Caco-2 (cell line): ENCODE measurements around the gene TMEM273. TPM values are rescaled to one million over a fixed set of nuclear protein-coding genes. Genes with fewer than 3 reads are reported as not detected.

ENCODE experiments used
- BruUV-seq: library from RNA; stranded (reverse); fragments of 400-500 nt; replicated peaks from 2 replicates; lab custom pipeline; 2021; lab: Mats Ljungman, UMichigan
- CTCF ChIA-PET: fragments of 300-600 bp; sonication (Branson Sonifier 250); formaldehyde crosslinking; loops from one replicate; lab custom pipeline; 2022; ENCODE audit warnings: antibody characterized with exemption; lab: Charles Lee
- POLR2A ChIA-PET: fragments of 300-600 bp; sonication (Branson Sonifier 250); formaldehyde crosslinking; loops from one replicate; lab custom pipeline; 2022; ENCODE audit warnings: antibody characterized with exemption; lab: Charles Lee
- DNase-seq, 2 experiments: peaks; one replicate each; pipeline versions ENCODE4 v3.0.0 to v3.0.0-alpha.2; 2020 to 2022
- H3K27me3 ChIP-seq: replicated peaks from 2 replicates; pipeline ENCODE4 v1.6.0; 2011; ENCODE audit warnings: low read length; ENCODE audit not compliant: control insufficient read depth, insufficient read depth
- H3K36me3 ChIP-seq: 2 replicates; pipeline ENCODE4 v1.5.1; 2011; ENCODE audit warnings: low read length; ENCODE audit not compliant: control insufficient read depth, insufficient read depth
- H3K4me1 ChIP-seq: fragments of 250-450 bp; sonication (Bioruptor Pico); 2 replicates; pipeline ENCODE4 v1.5.1; 2020; ENCODE audit warnings: mild to moderate bottlenecking
- H3K4me3 ChIP-seq: 2 replicates; pipeline ENCODE4 v1.5.1; 2011; ENCODE audit warnings: low read depth, mild to moderate bottlenecking, control low read depth, low read length
- H3K9me3 ChIP-seq: fragments of 250-450 bp; sonication (Bioruptor Pico); 2 replicates; pipeline ENCODE4 v1.5.1; 2020; ENCODE audit warnings: mild to moderate bottlenecking, moderate library complexity
- H3K27ac Mint-ChIP-seq: one replicate; pipeline ENCODE4 v1.8.0; 2022; ENCODE audit warnings: mixed read lengths; ENCODE audit not compliant: unreplicated experiment
- H3K27me3 Mint-ChIP-seq: one replicate; pipeline ENCODE4 v1.8.0; 2022; ENCODE audit warnings: mixed read lengths; ENCODE audit not compliant: insufficient read depth, unreplicated experiment
- H3K36me3 Mint-ChIP-seq: one replicate; pipeline ENCODE4 v1.8.0; 2022; ENCODE audit warnings: mild to moderate bottlenecking, mixed read lengths; ENCODE audit not compliant: insufficient read depth, unreplicated experiment
- H3K4me1 Mint-ChIP-seq: one replicate; pipeline ENCODE4 v1.8.0; 2022; ENCODE audit warnings: low read depth, mixed read lengths; ENCODE audit not compliant: unreplicated experiment
- H3K4me3 Mint-ChIP-seq: one replicate; pipeline ENCODE4 v1.8.0; 2022; ENCODE audit warnings: mild to moderate bottlenecking, moderate library complexity, mixed read lengths; ENCODE audit not compliant: unreplicated experiment
- H3K9me3 Mint-ChIP-seq: one replicate; pipeline ENCODE4 v1.8.0; 2022; ENCODE audit warnings: mixed read lengths; ENCODE audit not compliant: unreplicated experiment
- intact Hi-C: fragments of 100-400 bp; cut with micrococcal nuclease; formaldehyde crosslinking; loops from one replicate; pipeline ENCODE4 v1.10.0; 2022; ENCODE audit not compliant: unreplicated experiment
- total RNA-seq: library from RNA; stranded (reverse); gene quantifications from 2 replicates; pipeline ENCODE4 v1.2.3, GENCODE V29; 2022
- TF ChIP-seq, protein P1 (sequence below), 2 experiments: fragments of 200-600 bp in 1 of 2; IDR thresholded peaks; 1 replicate in 1 of 2; 2 replicates in 1 of 2; pipeline versions ENCODE4 v1.5.1 to v1.8.0; 2011 to 2022; ENCODE audit warnings: antibody characterized with exemption in 1 of 2, control low read depth in 1 of 2, inconsistent platforms in 1 of 2, low read depth in 1 of 2, low read length in 1 of 2, mild to moderate bottlenecking in 1 of 2, moderate library complexity in 1 of 2; ENCODE audit not compliant: insufficient read depth in 1 of 2, severe bottlenecking in 1 of 2, unreplicated experiment in 1 of 2

Gene TMEM273
- total RNA-seq, 1 experiment from 2014 or later = not detected

DNA sequence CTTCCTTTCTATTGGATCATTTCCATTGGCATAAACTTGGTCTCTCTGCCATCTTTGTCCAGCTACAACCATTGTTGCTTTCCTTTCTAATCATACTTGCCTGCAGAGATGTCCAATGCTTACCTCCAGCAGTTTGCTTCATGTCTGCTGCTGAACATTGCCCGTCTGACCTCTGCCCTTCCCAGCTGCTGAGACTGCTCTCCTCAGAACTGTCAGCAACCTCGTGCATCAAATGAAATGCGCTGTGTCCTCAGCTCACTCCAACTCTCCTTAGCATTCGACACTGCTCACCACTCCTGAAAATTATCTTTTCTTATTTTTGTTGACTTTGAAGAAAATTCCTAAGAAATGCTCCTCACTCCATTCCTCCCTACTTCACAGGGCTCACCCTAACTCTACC, 59.3 kb downstream of the TMEM273 start:
- no peak for DNase-seq
- no peak overlapping the region for H3K4me3 Mint-ChIP-seq
- no peaks in the 10 kb centered on the region for H3K36me3 Mint-ChIP-seq
- intact Hi-C loops = no loop called here
- H3K4me1 Mint-ChIP-seq = no peaks in the 10 kb centered on the region
- H3K9me3 ChIP-seq = no peaks in the 10 kb centered on the region
- no peaks in the 10 kb centered on the region for H3K4me1 ChIP-seq
- CTCF ChIA-PET = no interaction called here
- POLR2A ChIA-PET = no interaction called here
- H3K36me3 ChIP-seq = no peaks in the 10 kb centered on the region
- H3K27me3 Mint-ChIP-seq = peaks cover 25% of the 10 kb centered on the region
- no peak overlapping the region for H3K27ac Mint-ChIP-seq
- TF ChIP-seq, protein P1, sequence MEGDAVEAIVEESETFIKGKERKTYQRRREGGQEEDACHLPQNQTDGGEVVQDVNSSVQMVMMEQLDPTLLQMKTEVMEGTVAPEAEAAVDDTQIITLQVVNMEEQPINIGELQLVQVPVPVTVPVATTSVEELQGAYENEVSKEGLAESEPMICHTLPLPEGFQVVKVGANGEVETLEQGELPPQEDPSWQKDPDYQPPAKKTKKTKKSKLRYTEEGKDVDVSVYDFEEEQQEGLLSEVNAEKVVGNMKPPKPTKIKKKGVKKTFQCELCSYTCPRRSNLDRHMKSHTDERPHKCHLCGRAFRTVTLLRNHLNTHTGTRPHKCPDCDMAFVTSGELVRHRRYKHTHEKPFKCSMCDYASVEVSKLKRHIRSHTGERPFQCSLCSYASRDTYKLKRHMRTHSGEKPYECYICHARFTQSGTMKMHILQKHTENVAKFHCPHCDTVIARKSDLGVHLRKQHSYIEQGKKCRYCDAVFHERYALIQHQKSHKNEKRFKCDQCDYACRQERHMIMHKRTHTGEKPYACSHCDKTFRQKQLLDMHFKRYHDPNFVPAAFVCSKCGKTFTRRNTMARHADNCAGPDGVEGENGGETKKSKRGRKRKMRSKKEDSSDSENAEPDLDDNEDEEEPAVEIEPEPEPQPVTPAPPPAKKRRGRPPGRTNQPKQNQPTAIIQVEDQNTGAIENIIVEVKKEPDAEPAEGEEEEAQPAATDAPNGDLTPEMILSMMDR (IDR thresholded peaks at IDR 0.05; ENCODE audit: insufficient read depth in 1 of 2, low read depth in 1 of 2, low read length in 1 of 2, severe bottlenecking in 1 of 2, unreplicated experiment in 1 of 2) = no peak
- no peaks in the 10 kb centered on the region for H3K27me3 ChIP-seq
- no TSS peak for BruUV-seq
- no peak overlapping the region for H3K4me3 ChIP-seq
- H3K9me3 Mint-ChIP-seq = no peaks in the 10 kb centered on the region

DNA sequence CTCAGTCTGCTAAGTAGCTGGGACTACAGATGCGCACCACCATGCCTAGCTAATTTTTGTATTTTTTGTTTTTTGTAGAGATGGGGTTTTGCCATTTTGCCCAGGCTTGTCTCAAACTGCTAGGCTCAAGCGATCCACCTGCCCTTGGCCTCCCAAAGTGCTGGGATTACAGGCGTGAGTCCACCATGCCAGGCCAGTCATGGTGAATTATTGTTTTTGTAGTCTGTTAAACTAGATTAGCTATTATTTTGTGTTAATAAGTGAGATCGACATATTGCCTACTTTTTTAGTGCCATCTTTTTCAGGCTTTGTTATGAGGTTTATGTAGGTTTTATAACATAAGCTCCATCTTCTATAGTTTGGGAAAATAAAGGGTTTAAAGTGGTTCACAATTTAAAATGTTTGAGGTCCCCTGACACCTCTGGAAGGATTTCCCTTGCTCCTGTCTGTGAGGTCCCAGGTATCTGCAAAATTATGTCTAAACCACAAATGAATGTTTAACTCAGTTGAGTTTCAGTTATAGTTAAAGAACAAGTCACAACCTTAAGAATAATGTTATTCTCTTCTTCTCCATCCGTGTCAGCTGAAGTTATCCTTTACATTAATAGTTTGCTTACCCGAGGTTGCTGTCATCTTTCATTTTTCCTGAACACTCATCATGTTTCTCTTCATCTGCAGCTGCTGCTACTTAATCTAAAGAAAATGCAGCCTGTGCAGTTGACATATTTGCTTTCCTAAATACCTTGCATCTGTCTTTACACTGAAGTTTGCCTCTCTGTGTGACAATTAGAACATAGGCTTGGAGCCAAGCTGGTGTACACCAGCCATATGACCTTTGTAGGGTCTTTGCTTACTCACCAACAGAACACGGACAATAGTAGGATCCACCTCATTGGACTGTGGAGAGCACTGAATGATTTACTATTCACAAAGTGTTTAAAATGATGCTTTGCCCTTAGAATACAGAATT, 63.9 kb downstream of the TMEM273 start:
- BruUV-seq = no TSS peak
- Histone ChIP-seq H3K4me3 (no peak overlapping the region), H3K9me3 (no peaks in the 10 kb centered on the region), H3K4me1 (no peaks in the 10 kb centered on the region), H3K36me3 (no peaks in the 10 kb centered on the region), H3K27me3 (no peaks in the 10 kb centered on the region)
- no peak for DNase-seq
- intact Hi-C loops = no loop called here
- CTCF ChIA-PET = no interaction called here
- TF ChIP-seq, protein P1 (IDR thresholded peaks at IDR 0.05; ENCODE audit: insufficient read depth in 1 of 2, low read depth in 1 of 2, low read length in 1 of 2, severe bottlenecking in 1 of 2, unreplicated experiment in 1 of 2) = no peak
- Mint-ChIP-seq H3K4me3 (no peak overlapping the region), H3K4me1 (no peaks in the 10 kb centered on the region), H3K27ac (no peak overlapping the region), H3K36me3 (no peaks in the 10 kb centered on the region), H3K27me3 (peaks cover 23% of the 10 kb centered on the region), H3K9me3 (no peaks in the 10 kb centered on the region)
- POLR2A ChIA-PET = no interaction called here

GRCh38 chr10:49120911-49121310, 67.3 kb downstream of the TMEM273 start:
- no peak overlapping the region for H3K27ac Mint-ChIP-seq
- no peaks in the 10 kb centered on the region for H3K36me3 Mint-ChIP-seq
- no peaks in the 10 kb centered on the region for H3K9me3 Mint-ChIP-seq
- H3K4me3 ChIP-seq = no peak overlapping the region
- intact Hi-C loops = no loop called here
- peaks cover 10% of the 10 kb centered on the region for H3K27me3 Mint-ChIP-seq
- ChIA-PET POLR2A (no interaction called here), CTCF (no interaction called here)
- no peaks in the 10 kb centered on the region for H3K4me1 ChIP-seq
- no peaks in the 10 kb centered on the region for H3K36me3 ChIP-seq
- no peaks in the 10 kb centered on the region for H3K9me3 ChIP-seq
- no peaks in the 10 kb centered on the region for H3K4me1 Mint-ChIP-seq
- no TSS peak for BruUV-seq
- no peaks in the 10 kb centered on the region; the same call in 1 of the 2 replicates for H3K27me3 ChIP-seq
- H3K4me3 Mint-ChIP-seq = no peak overlapping the region
- TF ChIP-seq, protein P1 (IDR thresholded peaks at IDR 0.05; ENCODE audit: insufficient read depth in 1 of 2, low read depth in 1 of 2, low read length in 1 of 2, severe bottlenecking in 1 of 2, unreplicated experiment in 1 of 2) = no peak
- no peak for DNase-seq
